Fibroblast of lung (primary cell): ENCODE results near the gene PPM1A. TPM values are rescaled to one million over a fixed set of nuclear protein-coding genes. Genes with fewer than 3 reads are reported as not detected.

Source experiments
- DNase-seq, 2 donors: peaks; one replicate each; pipeline versions ENCODE4 v3.0.0 to v3.0.0-alpha.2; 2010; ENCODE audit warnings: low read depth in 2 of 2
- H2AFZ ChIP-seq: 2 replicates; pipeline ENCODE4 v1.5.1; 2012; ENCODE audit warnings: low read length, control low read depth, inconsistent platforms
- H3K27ac ChIP-seq: 2 replicates; pipeline ENCODE4 v1.5.1; 2011; ENCODE audit warnings: low read length, control low read depth; ENCODE audit not compliant: insufficient read depth
- H3K27me3 ChIP-seq: 2 replicates; pipeline ENCODE4 v1.5.1; 2011; ENCODE audit warnings: mild to moderate bottlenecking, low read length; ENCODE audit not compliant: control insufficient read depth, insufficient read depth
- H3K36me3 ChIP-seq: 2 replicates; pipeline ENCODE4 v1.5.1; 2011; ENCODE audit warnings: low read length; ENCODE audit not compliant: control insufficient read depth, insufficient read depth
- H3K4me1 ChIP-seq: 2 replicates; pipeline ENCODE4 v1.5.1; 2011; ENCODE audit warnings: low read length; ENCODE audit not compliant: control insufficient read depth, insufficient read depth; ENCODE audit errors: extremely low read depth
- H3K4me2 ChIP-seq: 2 replicates; pipeline ENCODE4 v1.5.1; 2011; ENCODE audit warnings: low read length, control low read depth; ENCODE audit not compliant: insufficient read depth; ENCODE audit errors: extremely low read depth
- H3K4me3 ChIP-seq, 4 experiments: fragments of 200-600 bp in 1 of 4; sonication (generic) in 1 of 4; replicated peaks in 1 of 4; 2 replicates each; pipeline ENCODE4 v1.5.1; 2011 to 2016; ENCODE audit warnings: low read length in 4 of 4, low read depth in 3 of 4, mild to moderate bottlenecking in 3 of 4, control low read depth in 2 of 4, inconsistent platforms in 1 of 4, mixed read lengths in 1 of 4; ENCODE audit not compliant: insufficient read depth in 1 of 4; ENCODE audit errors: control extremely low read depth in 1 of 4
- H3K79me2 ChIP-seq: 2 replicates; pipeline ENCODE4 v1.5.1; 2012; ENCODE audit warnings: mild to moderate bottlenecking, low read length, inconsistent platforms; ENCODE audit not compliant: control insufficient read depth, insufficient read depth
- H3K9ac ChIP-seq: 2 replicates; pipeline ENCODE4 v1.5.1; 2011; ENCODE audit warnings: mild to moderate bottlenecking, low read length, control low read depth; ENCODE audit not compliant: insufficient read depth
- H3K9me3 ChIP-seq: 2 replicates; pipeline ENCODE4 v1.5.1; 2012; ENCODE audit warnings: low read depth, low read length; ENCODE audit not compliant: control insufficient read depth, insufficient read depth
- H4K20me1 ChIP-seq: 2 replicates; pipeline ENCODE4 v1.5.1; 2011; ENCODE audit warnings: low read length; ENCODE audit not compliant: control insufficient read depth, insufficient read depth; ENCODE audit errors: extremely low read depth
- EZH2 ChIP-seq: IDR thresholded peaks from 2 replicates; pipeline ENCODE4 v1.5.1; 2012; ENCODE audit warnings: low read length, control low read depth, mild to moderate bottlenecking; ENCODE audit errors: missing control alignments
- polyA plus RNA-seq, 2 donors: library from polyadenylated mRNA; depleted of rRNA in 1 of 2; stranded (reverse) in 1 of 2; unstranded in 1 of 2; fragments of >200 nt; gene quantifications; 2 replicates each; pipeline ENCODE4 v1.2.1, GENCODE V29; 2011 to 2012; ENCODE audit warnings: missing spikeins in 1 of 2
- total RNA-seq: library from RNA; depleted of rRNA; stranded (reverse); fragments of >200 nt; gene quantifications from 2 replicates; pipeline ENCODE4 v1.2.1, GENCODE V29; 2014
- TF ChIP-seq, protein P1 (sequence below), 2 donors: IDR thresholded peaks in 1 of 2; conservative IDR thresholded peaks in 1 of 2; 1 replicate in 1 of 2; 2 replicates in 1 of 2; pipeline ENCODE4 v1.5.1; 2011 to 2012; ENCODE audit warnings: low read length in 2 of 2, control low read depth in 1 of 2, inconsistent platforms in 1 of 2, low read depth in 1 of 2, mild to moderate bottlenecking in 1 of 2

Gene PPM1A
- total and polyA plus RNA-seq, 2 donors (not counting 1 experiment from before 2014, with no cell fraction given): 25.9 to 51.3 TPM

DNA sequence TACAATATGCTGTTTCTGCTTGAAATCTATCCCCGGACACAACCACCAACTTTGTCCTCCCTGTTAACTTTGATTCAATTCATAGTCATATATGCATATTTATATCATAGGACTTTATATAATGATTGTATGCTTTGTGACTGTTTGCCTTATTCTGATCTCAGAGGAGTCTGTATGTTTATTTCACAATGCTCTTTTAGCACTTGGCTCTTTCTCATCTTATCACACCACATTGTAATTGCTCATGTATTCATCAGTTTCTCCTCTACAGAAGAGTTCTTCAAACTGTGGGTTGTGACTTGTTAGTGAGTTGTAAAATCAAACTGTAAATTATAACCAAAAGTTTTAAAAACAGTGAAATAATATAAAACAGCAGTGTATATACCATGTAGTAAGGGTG is 21.7 kb upstream of the PPM1A start:
- TF ChIP-seq, protein P1, sequence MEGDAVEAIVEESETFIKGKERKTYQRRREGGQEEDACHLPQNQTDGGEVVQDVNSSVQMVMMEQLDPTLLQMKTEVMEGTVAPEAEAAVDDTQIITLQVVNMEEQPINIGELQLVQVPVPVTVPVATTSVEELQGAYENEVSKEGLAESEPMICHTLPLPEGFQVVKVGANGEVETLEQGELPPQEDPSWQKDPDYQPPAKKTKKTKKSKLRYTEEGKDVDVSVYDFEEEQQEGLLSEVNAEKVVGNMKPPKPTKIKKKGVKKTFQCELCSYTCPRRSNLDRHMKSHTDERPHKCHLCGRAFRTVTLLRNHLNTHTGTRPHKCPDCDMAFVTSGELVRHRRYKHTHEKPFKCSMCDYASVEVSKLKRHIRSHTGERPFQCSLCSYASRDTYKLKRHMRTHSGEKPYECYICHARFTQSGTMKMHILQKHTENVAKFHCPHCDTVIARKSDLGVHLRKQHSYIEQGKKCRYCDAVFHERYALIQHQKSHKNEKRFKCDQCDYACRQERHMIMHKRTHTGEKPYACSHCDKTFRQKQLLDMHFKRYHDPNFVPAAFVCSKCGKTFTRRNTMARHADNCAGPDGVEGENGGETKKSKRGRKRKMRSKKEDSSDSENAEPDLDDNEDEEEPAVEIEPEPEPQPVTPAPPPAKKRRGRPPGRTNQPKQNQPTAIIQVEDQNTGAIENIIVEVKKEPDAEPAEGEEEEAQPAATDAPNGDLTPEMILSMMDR (conservative IDR thresholded peaks at IDR 0.05 in 1 of 2, IDR thresholded peaks at IDR 0.05 in 1 of 2; ENCODE audit: low read depth in 1 of 2, low read length in 2 of 2): no peak
- TF ChIP-seq EZH2: no peak
- no peaks in the 10 kb centered on the region for H3K9me3 ChIP-seq
- no peak overlapping the region for H3K4me3 ChIP-seq
- no peak overlapping the region for H2AFZ ChIP-seq
- H3K4me1 ChIP-seq: no peaks in the 10 kb centered on the region
- no peaks in the 10 kb centered on the region for H3K79me2 ChIP-seq
- no peaks in the 10 kb centered on the region for H3K27me3 ChIP-seq
- no peaks in the 10 kb centered on the region for H4K20me1 ChIP-seq
- no peak overlapping the region for H3K9ac ChIP-seq
- H3K4me2 ChIP-seq: no peak overlapping the region
- H3K27ac ChIP-seq: no peak overlapping the region
- DNase-seq: no peak
- no peaks in the 10 kb centered on the region for H3K36me3 ChIP-seq

DNA sequence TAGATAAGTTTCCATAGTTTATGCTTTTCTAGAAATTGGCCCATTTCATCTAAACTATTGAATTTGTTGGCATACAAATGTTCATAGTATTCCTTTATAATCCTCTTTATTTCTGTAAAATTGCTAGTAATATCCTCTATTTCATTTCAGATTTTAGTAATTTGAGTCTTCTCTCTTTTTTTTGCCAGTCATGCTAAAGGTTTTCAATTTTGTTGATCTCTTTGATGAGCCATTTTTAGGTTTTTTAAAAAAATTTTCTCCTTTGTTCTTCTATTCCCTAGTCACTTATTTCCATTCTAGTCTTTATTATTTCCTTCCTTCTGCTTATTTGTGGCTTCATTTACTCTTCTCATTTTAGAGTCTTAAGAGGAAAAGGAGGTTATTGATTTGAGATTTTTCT is 19.4 kb upstream of the PPM1A start:
- no peaks in the 10 kb centered on the region for H3K36me3 ChIP-seq
- H3K4me2 ChIP-seq: no peak overlapping the region
- TF ChIP-seq EZH2: no peak
- TF ChIP-seq, protein P1 (conservative IDR thresholded peaks at IDR 0.05 in 1 of 2, IDR thresholded peaks at IDR 0.05 in 1 of 2; ENCODE audit: low read depth in 1 of 2, low read length in 2 of 2): no peak
- no peak overlapping the region for H3K9ac ChIP-seq
- no peaks in the 10 kb centered on the region for H3K79me2 ChIP-seq
- no peaks in the 10 kb centered on the region for H3K4me1 ChIP-seq
- no peaks in the 10 kb centered on the region for H3K27me3 ChIP-seq
- no peaks in the 10 kb centered on the region for H4K20me1 ChIP-seq
- H3K9me3 ChIP-seq: no peaks in the 10 kb centered on the region
- DNase-seq: no peak
- no peak overlapping the region for H3K4me3 ChIP-seq
- no peak overlapping the region for H2AFZ ChIP-seq
- no peak overlapping the region for H3K27ac ChIP-seq

DNA sequence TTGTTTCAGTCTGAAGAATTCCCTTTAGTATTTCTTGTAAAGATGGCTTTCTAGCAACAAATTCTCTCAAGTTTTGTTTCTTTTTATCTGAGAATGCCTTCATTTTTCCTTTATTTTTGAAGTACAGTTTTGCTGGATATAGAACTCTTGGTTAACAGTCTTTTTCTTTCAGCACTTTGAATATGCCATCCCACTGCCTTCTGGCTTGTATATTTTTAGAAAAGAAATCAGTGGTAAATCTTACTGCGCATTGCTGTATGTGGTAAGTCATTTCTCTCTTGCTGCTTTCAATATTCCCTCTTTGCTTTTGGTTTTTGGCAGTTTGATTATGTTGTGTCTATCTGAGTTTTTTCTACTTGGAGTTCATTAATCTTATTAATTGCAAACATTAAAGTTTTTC is 16.8 kb upstream of the PPM1A start:
- TF ChIP-seq, protein P1 (conservative IDR thresholded peaks at IDR 0.05 in 1 of 2, IDR thresholded peaks at IDR 0.05 in 1 of 2; ENCODE audit: low read depth in 1 of 2, low read length in 2 of 2): no peak
- TF ChIP-seq EZH2: no peak
- Histone ChIP-seq H3K9ac (no peak overlapping the region), H3K4me1 (no peaks in the 10 kb centered on the region), H3K4me3 (no peak overlapping the region), H3K9me3 (no peaks in the 10 kb centered on the region), H4K20me1 (no peaks in the 10 kb centered on the region), H3K27ac (no peak overlapping the region), H3K4me2 (no peak overlapping the region), H2AFZ (no peak overlapping the region), H3K36me3 (no peaks in the 10 kb centered on the region), H3K27me3 (no peaks in the 10 kb centered on the region), H3K79me2 (no peaks in the 10 kb centered on the region)
- DNase-seq: no peak
